Suppressor macrophage (primary cell): ENCODE data around the gene ABHD15.

Source experiments
- DNase-seq, 4 experiments: peaks; one replicate each; pipeline ENCODE4 v3.0.0-alpha.2; 2020 to 2022

ABHD15 gene

DNA sequence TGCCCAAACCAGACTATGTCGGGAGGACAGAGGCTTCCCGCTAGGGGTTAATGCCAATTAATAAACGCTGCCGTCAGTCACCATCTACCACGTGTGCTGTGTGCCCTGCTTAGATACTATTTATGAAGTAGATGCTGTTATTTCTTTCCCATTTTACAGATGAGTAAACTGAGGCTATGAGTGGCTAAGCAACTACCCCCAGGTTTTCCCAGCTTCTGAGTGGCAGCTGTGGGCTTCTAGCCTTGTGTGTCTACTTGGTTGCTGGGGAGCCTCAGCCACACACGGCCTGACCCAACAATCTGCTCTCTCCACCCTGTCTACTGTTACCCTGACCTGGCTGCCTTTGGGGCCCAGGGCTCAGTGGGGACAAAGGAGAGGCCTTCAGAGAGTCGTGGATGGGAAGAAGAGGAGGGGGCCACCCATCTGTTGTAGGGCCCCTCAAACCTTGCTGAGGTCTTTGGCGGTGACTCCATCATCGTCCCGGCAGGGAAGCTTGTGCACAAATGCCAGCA, 15.5 kb upstream of the ABHD15 start:
- DNase-seq = no peak

- DNase-seq = no peak
These were observed 14.9 kb upstream of the ABHD15 start for GRCh38 chr17:29581583-29582253.

- DNase-seq = peak; percentile 91 to 93 (median 92)
These were observed 13.3 kb upstream of the ABHD15 start for GRCh38 chr17:29579866-29580771.

GRCh38 chr17:29578626-29579485, 12.0 kb upstream of the ABHD15 start:
- no peak for DNase-seq

GRCh38 chr17:29577385-29578211, 10.8 kb upstream of the ABHD15 start:
- no peak for DNase-seq

- no peak for DNase-seq
These were observed 10.1 kb upstream of the ABHD15 start for GRCh38 chr17:29577001-29577370.

DNA sequence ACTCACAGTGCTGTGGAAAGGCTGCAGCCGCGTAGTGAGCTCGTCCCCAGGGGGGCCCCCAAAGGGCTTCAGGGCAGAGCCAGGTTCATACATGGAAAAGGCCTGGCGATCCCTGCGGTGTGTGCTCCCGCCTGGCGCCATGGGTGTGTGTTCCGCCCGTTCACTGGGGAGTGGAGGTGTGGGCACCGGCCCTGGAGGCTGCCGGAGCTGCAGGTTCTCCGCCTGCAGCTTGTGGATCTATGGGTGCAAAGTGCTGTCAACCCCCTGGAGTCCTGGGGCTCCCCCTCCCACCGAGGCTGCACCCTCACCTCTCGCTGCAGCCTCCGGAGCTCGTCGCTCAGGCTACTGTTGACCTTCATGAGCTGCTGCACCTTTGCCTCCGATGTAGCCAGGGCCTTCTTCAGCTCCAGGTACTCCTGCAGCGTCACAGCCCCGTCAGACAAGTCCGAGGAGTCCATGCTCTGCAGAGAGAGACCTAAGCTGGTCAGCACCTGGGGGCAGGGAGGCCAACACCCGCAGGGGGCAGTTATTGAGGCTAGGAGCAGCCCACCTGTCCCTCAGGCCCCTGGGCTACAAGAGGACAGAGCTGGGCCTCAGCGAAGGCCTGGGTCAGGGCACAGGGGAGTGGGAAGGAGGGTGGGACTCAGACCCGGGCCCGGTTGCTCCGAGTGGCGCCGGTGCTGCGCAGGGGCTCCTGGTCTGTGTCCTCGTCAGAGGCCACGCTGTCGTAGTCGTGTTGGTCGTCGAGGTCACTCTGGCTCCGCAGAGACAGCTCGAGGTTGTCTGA, 9.6 kb upstream of the ABHD15 start:
- no peak for DNase-seq

DNA sequence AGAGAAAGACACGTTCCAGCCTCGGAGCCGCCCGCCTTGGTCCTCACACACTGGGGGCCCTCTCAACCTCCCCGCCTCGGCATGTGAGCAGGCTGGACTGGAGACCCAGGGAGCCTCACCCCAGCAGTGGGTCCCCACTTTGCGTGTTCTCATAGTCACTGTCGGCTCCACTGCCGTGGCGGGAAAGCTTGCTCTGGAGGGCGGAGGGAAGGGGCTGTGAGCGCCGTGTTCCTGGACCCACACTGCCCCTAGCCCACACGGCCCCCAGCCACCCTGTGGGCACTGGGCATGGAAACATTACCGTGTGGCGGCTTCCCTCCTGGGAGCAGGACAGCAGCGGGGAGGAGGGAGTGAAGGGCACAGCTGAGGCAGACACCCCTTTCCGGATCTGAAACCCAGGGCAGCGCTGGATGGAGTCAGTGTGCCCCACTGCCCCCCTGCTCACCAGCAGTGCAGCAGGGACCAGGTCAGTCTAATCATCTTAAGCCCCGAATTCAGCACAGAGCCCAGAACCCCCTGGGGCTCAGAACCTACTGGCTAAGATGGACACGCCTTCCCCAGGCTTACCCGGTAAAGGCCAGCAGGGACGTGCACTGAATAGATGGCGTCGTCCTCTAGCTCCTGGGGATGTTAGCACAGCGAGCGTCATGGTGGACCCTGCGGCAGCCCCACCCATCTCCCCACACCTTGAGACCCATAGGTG, 8.8 kb upstream of the ABHD15 start:
- DNase-seq = no peak

DNA sequence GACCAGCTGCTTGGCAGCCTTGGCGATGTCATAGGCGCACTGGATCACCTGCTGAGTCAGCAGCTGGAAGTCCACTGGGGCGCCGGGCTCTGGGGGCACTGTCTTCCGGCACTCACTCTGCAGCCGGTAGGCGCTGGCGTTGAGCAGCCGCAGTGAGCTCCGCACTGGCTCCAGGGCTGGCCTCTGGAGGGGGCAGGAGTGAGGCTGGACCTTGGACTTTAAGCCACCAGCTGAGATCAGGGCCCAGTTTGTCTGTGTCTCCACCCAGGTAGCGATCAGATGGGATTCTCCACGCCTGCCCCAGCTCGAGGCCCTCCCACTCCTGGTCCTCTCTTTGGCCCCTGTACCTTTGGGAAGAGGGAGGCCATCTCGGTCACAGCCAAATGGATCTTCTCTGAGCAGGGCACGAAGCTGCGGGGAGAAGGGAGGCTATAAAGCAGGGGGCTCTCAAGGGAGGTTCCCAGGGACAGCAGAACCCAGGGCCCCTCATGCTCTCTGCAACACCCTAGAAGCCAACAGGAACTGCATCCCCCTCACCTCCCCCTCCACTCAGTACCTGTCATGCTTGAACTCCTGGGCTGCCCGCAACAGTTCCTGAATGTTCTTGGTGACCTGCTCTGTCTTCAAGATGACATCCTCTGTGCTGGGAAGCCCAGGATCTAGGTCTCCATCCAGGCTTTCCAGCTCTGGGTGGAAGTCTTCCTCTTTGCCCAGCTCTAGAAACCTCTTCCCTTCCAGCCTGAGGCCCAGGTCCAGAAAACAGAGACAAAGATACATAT, 8.1 kb upstream of the ABHD15 start:
- DNase-seq = no peak

GRCh38 chr17:29573871-29574731, 7.3 kb upstream of the ABHD15 start:
- DNase-seq = no peak

DNA sequence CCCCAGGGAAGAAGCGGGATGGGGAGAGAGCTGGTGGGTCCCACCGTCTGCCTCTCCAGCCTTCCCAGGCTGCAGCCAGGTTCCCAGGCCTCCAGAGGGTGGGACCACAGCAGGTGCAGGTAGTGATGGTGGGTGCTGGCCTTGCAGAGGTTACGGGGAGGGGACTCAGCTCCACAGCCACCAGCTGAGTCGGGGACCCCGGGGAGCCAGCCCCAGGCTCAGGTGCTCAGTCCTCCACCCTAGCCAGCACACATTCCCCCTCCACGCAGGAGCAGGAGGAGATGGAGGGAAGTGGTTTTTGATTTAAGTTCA, 6.7 kb upstream of the ABHD15 start:
- no peak for DNase-seq

DNA sequence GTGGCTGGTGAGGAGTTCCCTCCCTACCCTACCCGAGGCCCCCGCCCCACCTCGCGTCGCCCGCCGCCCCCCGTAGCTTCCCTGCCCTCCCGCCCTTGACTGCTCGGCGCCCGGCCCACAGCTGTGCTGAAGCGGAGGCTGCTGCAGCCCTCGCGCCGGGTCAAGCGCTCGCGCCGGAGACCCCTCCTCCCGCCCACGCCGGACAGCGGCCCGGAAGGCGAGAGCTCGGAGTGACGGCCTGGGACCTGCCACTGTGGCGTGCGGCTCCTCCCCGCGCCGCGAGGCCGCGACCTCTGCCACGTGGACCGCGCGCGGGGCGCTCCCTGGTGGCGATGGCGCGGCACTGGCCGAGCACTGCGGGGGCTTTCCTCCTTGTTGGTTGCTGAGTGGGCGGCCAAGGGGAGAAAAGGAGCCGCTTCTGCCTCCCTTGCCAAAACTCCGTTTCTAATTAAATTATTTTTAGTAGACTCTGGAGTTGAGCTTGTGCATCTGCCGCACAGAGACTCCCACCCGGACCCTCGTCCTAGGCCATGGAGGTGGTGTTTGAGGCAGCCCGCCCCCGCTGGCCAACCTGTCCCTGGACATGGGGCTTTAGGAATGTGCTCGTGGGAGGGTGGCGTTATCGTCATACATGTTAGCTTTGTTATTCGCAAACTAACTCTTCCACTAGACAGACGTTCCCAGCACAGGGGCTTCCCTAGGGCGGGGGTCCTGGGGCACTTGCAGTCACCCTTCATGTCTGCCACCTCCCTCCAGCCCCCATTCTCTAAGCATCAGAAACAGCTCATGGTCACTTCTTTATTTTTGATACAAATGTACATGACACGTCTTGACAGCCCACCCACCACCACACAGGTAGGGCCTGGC, 6.1 kb upstream of the ABHD15 start:
- peak; percentile 81 to 91 (median 86) for DNase-seq

GRCh38 chr17:29571883-29572681, 5.2 kb upstream of the ABHD15 start:
- DNase-seq = peak; percentile 10 to 46 (median 26)

- DNase-seq = no peak
These were observed 4.6 kb upstream of the ABHD15 start for GRCh38 chr17:29571486-29571882.

DNA sequence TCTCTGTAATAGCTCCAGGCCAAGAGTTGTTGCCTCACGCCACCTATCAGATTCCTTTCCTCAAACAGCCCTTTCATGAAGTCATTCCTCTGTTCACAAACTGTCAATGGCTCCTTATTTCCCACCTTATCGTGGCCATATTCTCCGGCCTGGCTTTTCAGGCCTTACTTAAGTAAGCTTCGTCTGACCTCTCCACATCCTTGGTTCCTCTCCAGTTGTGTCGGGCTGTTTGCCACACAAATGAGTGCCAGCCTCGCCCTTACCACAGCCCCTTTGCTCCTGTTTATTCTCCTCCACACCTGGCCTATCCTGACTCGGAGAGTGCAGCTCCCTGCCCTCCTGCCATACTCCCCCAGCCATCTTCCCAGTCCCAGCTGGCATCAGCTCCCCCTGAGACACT, 3.7 kb upstream of the ABHD15 start:
- no peak for DNase-seq

- DNase-seq = peak in 2 of 4 experiments; percentile 21 to 27
These were observed 2.6 kb upstream of the ABHD15 start for GRCh38 chr17:29569245-29569950.
